Nephron (organoid): Measurements from ENCODE around the gene SOX8.
"Not testable (repeated sequence)": the region's sequence is repeated elsewhere in the genome, so short reads cannot be mapped to it uniquely, and the experiment has no call there.

Experiments used
- H3K27ac Mint-ChIP-seq, 3 experiments: 2 replicates each; pipeline ENCODE4 v1.8.0; 2020; ENCODE audit warnings: mixed read lengths in 3 of 3, mild to moderate bottlenecking in 2 of 3, moderate library complexity in 1 of 3
- H3K27me3 Mint-ChIP-seq: 2 replicates; pipeline ENCODE4 v1.8.0; 2021; ENCODE audit warnings: low read depth, mild to moderate bottlenecking, moderate library complexity, mixed read lengths
- H3K36me3 Mint-ChIP-seq: 2 replicates; pipeline ENCODE4 v1.8.0; 2020; ENCODE audit warnings: low read depth, mixed read lengths
- H3K4me1 Mint-ChIP-seq: 2 replicates; pipeline ENCODE4 v1.8.0; 2020; ENCODE audit warnings: mixed read lengths
- H3K4me3 Mint-ChIP-seq, 3 experiments: 2 replicates each; pipeline ENCODE4 v1.8.0; 2020; ENCODE audit warnings: mild to moderate bottlenecking in 3 of 3, mixed read lengths in 3 of 3, moderate library complexity in 2 of 3
- H3K9me3 Mint-ChIP-seq: 2 replicates; pipeline ENCODE4 v1.8.0; 2020; ENCODE audit warnings: mixed read lengths
- TF ChIP-seq, protein P1 (sequence below), 3 experiments: fragments of 200-600 bp; sonication (generic); IDR thresholded peaks; one replicate each; pipeline ENCODE4 v1.5.0; 2021; ENCODE audit warnings: antibody characterized with exemption in 3 of 3; ENCODE audit not compliant: unreplicated experiment in 3 of 3

Gene SOX8

DNA sequence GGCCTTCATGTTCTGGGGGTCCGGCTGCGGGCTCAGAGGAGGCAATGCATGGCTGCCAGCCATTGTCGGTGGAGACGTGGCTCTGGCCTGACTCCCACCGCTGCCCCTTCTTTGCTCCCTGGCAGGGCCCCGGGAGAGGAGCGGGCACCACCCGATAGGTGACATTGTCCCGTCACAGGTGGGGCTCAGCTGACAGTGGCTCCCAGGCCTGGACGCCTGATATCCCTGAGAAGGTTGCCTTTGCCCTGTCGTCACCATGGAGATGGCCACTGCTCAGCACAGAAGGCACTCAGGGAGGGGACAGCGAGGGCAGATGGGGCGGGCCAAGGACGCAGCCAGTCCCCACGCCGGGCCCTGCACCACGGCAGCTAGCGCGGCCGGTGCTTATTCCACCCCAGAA lies 42.6 kb downstream of the SOX8 start:
- H3K36me3 Mint-ChIP-seq: no peaks in the 10 kb centered on the region
- no peak overlapping the region for H3K4me3 Mint-ChIP-seq
- H3K4me1 Mint-ChIP-seq: peaks cover 34% of the 10 kb centered on the region
- H3K27ac Mint-ChIP-seq: no peak overlapping the region
- peaks cover 14% of the 10 kb centered on the region for H3K27me3 Mint-ChIP-seq
- TF ChIP-seq, protein P1, sequence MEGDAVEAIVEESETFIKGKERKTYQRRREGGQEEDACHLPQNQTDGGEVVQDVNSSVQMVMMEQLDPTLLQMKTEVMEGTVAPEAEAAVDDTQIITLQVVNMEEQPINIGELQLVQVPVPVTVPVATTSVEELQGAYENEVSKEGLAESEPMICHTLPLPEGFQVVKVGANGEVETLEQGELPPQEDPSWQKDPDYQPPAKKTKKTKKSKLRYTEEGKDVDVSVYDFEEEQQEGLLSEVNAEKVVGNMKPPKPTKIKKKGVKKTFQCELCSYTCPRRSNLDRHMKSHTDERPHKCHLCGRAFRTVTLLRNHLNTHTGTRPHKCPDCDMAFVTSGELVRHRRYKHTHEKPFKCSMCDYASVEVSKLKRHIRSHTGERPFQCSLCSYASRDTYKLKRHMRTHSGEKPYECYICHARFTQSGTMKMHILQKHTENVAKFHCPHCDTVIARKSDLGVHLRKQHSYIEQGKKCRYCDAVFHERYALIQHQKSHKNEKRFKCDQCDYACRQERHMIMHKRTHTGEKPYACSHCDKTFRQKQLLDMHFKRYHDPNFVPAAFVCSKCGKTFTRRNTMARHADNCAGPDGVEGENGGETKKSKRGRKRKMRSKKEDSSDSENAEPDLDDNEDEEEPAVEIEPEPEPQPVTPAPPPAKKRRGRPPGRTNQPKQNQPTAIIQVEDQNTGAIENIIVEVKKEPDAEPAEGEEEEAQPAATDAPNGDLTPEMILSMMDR (IDR thresholded peaks at IDR 0.05; ENCODE audit: unreplicated experiment in 3 of 3): no peak
- H3K9me3 Mint-ChIP-seq: no peaks in the 10 kb centered on the region

DNA sequence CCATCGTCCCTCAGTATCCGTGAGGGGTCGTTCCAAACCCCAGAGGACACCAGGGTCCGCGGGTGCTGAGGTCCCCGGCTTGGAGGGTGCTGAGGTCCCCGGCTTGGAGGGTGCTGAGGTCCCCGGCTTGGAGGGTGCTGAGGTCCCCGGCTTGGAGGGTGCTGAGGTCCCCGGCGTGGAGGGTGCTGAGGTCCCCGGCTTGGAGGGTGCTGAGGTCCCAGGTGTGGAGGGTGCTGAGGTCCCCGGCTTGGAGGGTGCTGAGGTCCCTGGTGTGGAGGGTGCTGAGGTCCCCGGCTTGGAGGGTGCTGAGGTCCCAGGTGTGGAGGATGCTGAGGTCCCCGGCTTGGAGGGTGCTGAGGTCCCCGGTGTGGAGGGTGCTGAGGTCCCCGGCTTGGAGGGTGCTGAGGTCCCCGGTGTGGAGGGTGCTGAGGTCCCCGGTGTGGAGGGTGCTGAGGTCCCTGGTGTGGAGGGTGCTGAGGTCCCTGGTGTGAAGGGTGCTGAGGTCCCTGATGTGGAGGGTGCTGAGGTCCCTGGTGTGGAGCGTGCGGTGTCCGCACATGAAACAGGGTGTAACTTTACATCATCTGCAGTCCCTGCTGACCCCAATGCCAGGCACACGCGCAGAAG lies 43.7 kb downstream of the SOX8 start:
- H3K4me3 Mint-ChIP-seq, H3K9me3 Mint-ChIP-seq, H3K36me3 Mint-ChIP-seq: not testable (repeated sequence)
- Mint-ChIP-seq H3K27ac (peak overlapping the region in 1 of 3 experiments; percentile 5), H3K4me1 (peaks cover 34% of the 10 kb centered on the region), H3K27me3 (peaks cover 11% of the 10 kb centered on the region)

DNA sequence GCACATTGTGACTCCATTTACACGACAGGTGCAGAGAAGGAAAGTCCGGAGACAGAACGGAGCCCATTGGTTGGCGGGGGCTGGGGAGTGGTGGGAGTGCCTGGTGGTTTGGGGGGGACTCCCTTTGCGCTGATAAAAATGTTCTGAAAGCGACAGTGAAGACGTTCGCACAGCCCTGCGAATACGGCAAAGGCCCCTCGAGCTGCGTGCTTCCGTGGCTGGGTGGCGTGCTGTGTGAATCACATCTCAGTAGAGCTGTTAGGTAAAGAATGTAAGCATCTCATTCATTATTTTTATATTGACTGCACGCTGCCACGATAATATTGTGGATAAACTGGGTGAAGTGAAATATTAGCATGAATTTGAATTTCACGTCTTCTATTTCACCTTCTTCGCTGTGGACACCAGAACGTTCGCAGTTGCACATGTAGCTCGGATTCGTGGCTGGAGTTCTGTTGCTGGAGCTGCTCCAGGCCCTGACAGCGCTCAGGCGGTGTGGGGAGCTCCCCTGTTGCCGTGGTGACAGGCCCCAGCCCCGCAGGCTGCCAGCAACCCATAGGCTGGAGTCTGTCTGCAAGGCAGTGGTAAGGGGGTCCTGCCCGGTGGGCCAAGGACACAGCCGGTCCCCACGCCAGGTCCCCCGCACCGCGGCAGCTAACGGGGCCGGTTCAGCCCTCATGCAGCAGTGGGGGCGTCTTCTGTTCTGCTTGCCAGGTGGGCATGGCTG lies 44.6 kb downstream of the SOX8 start:
- Mint-ChIP-seq H3K27me3 (peaks cover 11% of the 10 kb centered on the region), H3K4me3 (peak overlapping the region in 1 of 3 experiments; percentile 19), H3K9me3 (no peaks in the 10 kb centered on the region), H3K36me3 (no peaks in the 10 kb centered on the region), H3K27ac (peak overlapping the region in 2 of 3 experiments; percentile 5 to 27), H3K4me1 (peaks cover 34% of the 10 kb centered on the region)
- TF ChIP-seq, protein P1 (IDR thresholded peaks at IDR 0.05; ENCODE audit: unreplicated experiment in 3 of 3): no peak

DNA sequence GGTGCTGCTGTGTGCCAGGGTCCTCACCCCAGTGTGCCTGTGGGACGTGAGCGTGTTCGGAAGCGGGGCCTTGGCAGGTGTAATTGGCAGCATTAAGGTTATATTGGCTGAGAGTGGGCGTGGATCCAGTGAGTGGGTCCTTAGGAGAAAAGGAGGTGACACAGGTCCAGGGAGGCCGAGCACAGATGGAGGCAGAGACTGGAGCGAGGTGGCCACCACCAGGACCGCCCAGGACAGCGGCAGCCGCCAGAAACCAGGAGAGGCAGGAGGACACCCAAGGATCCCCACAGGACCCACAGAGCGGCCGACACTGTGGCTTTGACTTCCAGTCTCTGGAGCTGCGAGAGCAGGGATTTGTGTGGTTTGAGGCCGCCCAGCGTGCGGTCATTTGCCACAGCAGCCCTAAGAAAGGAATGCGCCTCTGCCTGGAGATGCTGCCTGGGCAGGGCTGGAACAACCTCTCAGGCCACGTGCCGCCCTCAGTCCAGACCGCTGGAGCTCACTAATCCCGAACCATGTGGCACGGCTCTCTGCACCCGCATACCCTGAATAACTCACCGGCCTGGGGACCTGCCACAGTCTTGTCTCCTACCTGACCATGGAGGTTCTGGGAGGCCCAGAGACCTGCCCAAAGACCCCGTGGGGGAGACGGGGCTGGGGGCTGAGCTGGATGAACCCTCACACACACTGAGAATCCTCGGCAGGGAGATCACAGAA lies 45.4 kb downstream of the SOX8 start:
- H3K27me3 Mint-ChIP-seq: peaks cover 11% of the 10 kb centered on the region
- peaks cover 34% of the 10 kb centered on the region for H3K4me1 Mint-ChIP-seq
- no peak overlapping the region for H3K4me3 Mint-ChIP-seq
- no peaks in the 10 kb centered on the region for H3K9me3 Mint-ChIP-seq
- TF ChIP-seq, protein P1 (IDR thresholded peaks at IDR 0.05; ENCODE audit: unreplicated experiment in 3 of 3): no peak
- peak overlapping the region in 2 of 3 experiments; percentile 5 to 44 for H3K27ac Mint-ChIP-seq
- no peaks in the 10 kb centered on the region for H3K36me3 Mint-ChIP-seq

DNA sequence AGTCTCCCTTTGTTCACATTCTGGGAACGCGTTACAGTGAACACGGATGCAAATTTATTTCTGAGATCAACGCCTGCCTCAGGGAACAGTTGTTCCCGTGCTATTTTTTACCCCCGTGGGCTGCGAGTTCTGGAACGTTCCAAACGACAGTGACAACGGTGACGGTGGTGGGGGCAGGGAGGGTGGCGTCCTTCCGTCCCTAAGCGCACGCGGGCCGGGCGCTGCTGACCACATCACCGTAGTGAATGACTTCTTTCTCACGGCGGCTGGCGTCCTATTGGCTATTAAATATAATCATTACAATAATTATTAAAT lies 45.9 kb downstream of the SOX8 start:
- Mint-ChIP-seq H3K4me1 (peaks cover 34% of the 10 kb centered on the region), H3K27me3 (peaks cover 11% of the 10 kb centered on the region), H3K9me3 (no peaks in the 10 kb centered on the region), H3K4me3 (no peak overlapping the region), H3K36me3 (no peaks in the 10 kb centered on the region), H3K27ac (peak overlapping the region in 1 of 3 experiments; percentile 44)
- TF ChIP-seq, protein P1 (IDR thresholded peaks at IDR 0.05; ENCODE audit: unreplicated experiment in 3 of 3): no peak

DNA sequence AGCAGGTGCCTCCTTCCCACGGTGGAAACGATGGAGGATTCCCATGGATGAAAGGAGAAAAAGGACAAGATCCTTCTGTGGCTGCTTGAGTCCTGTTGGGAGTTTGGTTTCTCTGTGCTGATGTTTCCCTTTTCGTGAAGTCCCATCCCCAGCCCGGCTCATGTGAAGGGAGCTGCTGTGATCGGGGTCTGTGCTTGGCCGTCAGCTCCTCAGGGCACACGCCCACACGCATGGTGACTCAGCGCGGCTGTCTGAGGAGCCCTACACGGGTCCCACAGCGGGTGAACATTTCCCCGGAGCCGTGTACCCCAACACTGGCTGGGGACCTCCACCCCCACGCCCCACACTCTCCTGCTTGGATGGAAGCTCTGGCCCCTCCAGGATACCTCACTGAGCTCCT lies 46.5 kb downstream of the SOX8 start:
- H3K27ac Mint-ChIP-seq: peak overlapping the region in 1 of 3 experiments; percentile 60
- H3K36me3 Mint-ChIP-seq: no peaks in the 10 kb centered on the region
- H3K4me1 Mint-ChIP-seq: peaks cover 34% of the 10 kb centered on the region
- no peaks in the 10 kb centered on the region for H3K9me3 Mint-ChIP-seq
- H3K27me3 Mint-ChIP-seq: peaks cover 10% of the 10 kb centered on the region
- TF ChIP-seq, protein P1 (IDR thresholded peaks at IDR 0.05; ENCODE audit: unreplicated experiment in 3 of 3): no peak
- no peak overlapping the region for H3K4me3 Mint-ChIP-seq
